CD4-positive, alpha-beta T cell treated with Interleukin-15 for 4 hours (primary cell): ENCODE measurements around the gene GPR157.
"Not testable (repeated sequence)": the region's sequence is repeated elsewhere in the genome, so short reads cannot be mapped to it uniquely, and the experiment has no call there.

Source experiments
- DNase-seq: peaks from one replicate; pipeline ENCODE4 v3.0.0-alpha.2; 2020; ENCODE audit warnings: low spot score

GPR157 gene

DNA sequence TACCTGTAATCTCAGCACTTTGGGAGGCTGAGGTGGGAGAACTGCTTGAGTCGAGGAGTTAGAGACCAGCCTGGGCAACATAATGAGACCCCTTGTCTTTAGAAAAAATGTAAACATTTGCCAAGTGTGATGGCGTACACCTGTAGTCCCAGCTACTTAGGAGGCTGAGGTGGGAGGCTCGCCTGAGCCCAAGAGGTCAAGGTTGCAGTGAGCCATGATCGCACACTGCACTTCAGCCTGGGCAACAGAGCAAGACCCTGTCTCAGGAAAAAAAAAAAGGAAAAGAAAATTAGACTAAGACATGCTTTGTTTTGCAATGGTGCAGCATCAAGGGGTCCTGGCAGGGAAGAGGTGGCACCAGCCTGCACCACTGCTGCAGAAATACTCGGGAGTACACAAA lies 16.8 kb upstream of the GPR157 start:
- no peak for DNase-seq

DNA sequence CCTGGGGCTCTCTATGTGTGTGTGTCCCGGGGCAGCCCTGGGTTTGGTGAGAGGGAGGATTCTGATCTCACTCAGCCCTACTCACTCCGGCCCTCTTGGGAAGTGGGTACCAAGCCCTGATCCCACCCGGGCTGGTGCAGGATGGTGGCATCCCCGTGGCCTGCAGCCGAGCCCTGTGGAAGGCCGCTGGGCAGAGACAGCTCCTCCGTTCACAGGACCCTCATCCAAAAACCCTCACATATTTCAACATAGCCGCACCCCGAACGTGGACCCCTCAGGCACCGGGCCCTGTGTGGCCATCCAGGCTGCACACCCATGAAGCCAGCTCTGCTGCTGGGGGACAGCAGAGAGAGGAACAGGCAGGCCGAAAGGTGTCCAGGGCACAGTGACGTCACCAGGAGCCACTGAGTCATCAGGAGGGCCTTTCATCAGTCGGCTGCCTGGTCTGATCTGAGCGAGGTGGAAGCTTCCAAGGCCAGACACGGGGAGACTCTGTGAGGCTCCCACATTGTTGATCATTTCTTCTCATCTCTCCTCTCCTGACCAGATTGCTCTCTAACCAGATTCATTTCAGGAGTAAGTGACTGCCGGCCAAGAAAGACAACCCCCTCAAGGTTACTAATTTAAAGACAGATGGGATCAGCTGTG lies 16.2 kb upstream of the GPR157 start:
- no peak for DNase-seq

DNA sequence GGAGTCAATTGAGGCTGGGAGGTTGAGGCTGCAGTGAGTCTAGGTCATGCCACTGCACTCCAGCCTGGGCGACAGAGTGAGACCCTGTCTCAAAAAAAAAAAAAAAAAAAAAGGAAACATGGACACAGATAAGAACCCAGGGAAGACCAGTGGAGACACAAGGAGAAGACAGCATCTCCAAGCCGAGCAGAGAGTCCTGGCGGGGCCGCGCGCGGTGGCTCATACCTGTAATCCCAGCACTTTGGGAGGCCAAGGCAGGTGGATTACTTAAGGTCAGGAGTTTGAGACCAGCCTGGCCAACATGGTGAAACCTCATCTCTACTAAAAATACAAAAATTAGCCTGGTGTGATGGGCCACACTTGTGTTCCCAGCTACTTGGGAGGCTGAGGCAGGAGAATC lies 15.6 kb upstream of the GPR157 start:
- not testable (repeated sequence) for DNase-seq

DNA sequence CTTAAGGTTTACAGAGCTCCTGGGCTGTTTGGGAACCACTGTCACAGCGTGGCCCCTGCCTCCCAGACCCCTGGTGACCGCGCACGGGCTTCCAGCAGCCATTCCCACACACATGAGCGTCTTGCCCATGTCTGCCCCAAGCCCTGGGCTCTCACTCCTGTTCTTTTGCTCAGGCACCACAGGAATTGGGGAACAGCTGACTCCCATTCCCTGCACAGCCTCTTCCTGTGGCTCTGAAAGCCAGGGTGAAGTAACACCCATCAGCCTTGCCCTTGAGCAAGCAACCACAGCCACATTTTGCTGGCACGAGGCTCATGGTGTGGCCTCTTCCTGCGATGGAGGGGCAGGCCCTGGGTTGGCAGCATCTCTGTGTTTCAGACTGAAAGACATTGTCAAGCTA lies 14.3 kb upstream of the GPR157 start:
- no peak for DNase-seq

DNA sequence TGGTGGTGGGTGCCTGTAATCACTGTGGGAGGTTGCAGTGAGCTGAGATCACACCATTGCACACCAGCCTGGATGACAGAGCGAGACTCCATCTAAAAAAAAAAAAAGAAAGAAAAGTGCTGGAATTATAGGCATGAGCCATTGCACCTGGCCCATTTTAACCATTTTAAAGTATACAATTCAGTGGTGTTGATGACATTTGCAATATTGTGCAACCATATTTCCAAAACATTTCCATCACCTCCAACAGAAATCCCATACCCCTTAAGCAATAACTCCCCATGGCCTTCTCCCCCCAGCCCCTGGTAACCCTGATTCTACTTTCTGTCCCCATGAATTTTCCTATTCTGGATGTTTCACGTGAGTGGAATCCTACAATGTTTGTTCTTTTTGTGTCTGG lies 11.0 kb upstream of the GPR157 start:
- no peak for DNase-seq

DNA sequence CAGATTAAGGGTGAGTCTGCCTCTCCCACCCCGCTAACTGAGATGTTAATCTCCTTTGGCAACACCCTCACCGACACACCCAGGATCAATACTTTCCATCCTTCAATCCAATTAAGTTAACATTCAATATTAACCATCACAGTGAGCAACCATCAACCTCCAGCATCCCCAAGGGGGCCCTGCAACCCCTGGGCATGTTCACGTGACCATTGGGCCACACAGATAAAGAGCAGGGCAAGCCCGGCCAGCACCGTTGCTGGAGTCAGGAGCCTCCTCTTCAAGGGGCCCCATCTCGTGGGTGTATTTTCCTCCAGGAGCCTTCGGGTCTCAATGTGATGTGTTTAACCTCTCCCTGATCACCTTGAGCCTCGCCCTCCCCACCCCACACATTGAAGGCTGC lies 8.0 kb upstream of the GPR157 start:
- DNase-seq = no peak

DNA sequence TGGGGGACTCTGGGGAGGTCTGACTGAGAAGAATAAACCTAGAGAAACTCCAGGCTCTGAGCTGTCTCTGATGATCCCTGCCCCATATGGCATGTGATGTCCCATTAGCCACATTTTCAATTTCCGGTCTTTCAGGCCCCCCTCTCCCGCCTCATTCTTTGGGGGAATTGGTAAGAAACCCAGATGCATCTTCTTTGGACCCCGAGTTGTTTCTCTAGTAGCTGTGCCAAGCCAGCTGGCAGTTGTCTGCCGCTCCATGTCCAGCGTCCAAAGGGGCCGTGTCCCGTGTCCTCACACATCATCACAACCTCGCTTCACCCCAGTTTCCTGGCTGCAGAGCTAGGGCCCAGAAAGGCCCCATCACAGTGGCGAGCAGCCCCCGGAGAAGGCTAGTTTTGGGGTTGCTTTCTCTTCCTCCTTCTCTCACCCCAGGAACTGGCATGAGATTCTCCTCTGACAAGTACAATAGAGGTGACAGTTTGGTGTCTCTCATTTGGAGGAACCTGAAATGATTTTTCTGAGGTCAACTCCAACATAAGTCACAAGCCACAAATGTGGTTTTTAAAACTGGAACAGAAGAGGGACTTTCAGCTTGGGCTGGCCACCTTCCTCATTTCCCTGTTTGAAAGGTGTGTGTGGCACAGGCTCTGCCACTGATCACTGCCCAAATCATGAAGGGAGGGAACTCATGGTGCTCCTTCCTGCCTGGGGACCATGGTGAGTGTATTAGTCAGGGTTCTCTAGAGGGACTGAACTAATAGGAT lies 6.4 kb upstream of the GPR157 start:
- DNase-seq = no peak

DNA sequence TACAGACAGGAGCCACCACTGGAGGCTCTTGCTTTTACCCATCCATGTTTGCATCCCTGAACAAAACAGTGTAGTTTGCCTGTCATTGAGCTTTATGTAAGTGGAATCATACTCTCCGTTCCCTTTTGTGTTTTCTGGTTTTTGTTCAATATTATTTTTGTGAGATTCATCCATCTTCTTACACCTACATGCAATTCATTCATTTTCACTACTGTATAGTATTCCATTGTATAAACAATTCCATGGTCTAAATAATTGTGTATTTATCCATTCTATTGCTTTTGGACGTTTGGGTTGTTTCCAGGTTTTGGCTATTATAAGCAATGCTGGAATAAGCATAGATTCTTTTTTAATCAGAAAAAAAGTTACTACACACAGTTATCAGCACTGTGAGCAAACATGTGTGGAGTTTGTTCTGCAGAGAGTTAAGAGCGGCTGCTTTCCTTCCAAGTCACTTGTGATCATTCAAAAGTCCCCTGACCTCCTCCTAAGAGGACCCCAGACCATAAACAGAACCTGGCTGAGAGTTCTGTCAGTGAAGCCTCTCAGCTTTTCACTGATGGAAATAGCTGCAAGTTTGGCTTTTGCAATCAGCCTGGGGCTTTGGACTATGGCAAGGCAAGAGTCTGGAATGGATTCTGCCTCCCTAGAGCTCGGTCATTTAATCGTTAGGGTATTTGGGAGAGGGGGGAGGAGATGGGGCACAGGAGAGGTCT lies 5.1 kb upstream of the GPR157 start:
- no peak for DNase-seq

DNA sequence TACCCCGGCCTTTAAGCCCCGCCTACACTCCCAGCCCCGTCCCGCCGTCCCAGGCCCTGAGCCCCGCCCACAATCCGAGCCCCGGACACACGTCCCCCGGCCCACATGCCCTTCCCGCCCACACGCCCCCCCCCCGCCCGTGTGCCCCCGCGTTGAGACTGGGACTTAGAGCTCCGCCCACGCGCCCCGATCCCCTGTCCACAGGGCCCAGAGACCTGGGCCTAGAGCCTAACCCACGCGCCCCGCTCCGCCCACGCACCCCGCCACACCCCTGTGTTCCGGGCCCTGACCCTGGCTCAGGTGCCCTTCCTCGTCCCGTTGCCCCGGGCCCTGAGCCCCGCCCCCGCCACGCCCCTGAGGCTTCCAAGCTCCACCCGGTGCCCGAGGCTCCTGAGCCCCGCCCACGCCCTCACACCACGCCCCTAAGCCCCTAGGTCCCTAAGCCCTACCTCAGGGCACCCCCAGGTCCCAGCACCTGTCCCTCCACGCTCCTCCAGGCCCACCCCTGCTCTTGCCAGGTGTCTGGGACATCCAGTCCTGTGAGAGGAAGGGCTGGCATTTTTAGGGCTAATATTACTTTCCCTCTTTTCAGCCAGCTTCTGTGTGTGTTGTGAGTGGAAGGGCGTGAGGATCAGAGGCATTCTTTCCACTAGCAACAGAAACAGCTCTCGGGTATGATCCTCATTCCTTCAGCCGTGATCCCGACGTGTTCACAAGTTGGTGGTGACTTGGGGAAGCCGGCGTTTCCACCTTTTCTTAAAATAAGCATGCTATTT lies 552 bp upstream of the GPR157 start:
- peak; percentile 85 for DNase-seq

DNA sequence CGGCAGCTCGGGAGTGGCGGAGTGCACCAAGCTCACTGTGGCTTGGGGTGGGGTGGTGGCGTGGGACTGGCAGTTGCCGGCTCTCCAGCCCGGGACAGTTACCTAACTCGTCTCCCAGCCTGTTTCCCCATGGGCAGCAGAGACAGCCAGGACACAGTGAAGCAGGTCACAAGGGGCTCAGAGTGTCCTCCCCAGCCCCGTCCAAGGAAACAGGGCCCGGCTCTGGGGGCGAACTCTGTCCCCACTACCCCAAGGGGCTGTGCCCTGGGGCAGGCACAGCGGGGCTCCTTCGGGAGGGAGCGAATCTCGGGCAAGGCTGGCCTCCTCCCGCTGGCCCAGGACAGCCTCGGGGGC lies 759 bp downstream of the GPR157 start:
- DNase-seq = no peak

DNA sequence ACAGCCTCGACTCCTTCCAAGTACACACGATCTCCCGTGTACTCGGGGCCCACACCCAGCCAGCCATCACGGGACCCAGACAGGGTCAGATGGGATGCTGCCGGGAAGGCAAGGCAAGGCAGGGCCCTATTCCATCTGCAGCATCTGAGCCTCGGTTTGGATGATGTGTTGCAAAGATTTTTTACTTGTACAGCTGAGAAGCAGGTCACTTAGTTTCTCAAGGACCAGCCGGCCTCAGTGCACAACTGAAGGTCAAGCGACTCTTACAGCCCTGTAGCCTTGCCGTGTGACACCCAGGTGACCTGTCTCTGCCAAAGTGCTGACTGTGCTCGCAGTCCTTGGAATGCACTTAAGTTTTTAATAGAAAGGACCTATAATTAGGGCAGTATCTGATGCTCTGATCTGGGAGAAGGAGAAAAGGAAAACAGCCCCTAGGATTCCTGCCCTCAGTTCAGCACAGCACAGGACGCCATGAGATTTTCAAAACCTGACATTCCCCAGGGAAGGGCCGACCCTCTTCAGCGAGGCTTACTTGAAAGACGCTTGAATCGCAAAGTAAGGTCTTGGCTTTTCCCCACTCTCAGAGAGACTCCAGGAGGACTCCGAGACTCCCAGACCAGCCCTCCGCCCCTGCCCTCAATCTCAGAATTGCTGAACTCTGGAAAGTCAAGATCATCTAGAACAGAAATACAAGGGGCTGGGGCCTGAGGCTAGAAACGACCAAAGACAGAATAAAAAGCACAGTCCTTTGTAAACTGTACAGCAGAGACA lies 1.3 kb downstream of the GPR157 start:
- DNase-seq = no peak

DNA sequence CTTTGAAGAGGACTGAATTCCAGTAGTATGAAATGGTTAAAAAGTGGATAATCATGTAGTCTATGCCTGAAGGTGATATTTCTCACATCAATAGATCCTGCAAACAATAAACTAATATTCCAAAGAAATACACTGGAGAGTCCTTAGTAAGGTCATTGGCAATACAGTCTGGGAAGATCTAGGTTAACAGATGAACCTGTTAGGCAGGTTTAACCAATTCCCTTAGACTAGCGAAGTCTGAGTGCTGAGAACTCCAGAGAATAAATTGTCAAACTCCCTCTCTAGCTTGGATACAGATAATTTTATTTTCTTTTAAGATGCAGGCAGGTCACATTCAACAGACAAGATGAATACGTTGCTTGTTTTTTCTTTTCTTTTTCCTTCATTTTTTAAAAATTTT lies 2.4 kb downstream of the GPR157 start:
- no peak for DNase-seq

DNA sequence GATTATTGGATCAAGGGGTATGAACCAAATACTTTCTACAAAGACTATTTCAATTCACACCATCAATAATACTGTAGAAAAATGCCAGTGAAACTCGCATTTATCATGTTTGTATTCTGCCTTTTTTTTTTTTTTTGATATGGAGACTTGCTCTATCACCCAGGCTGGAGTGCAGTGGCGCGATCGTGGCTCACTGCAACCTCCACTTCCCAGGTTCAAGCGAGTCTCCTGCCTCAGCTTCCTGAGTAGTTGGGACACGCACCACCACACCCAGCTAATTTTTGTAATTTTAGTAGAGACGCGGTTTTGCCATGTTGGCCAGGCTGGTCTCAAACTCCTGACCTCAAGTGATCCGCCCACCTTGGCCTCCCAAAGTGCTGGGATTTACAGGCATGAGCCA lies 3.1 kb downstream of the GPR157 start:
- DNase-seq = not testable (repeated sequence)

DNA sequence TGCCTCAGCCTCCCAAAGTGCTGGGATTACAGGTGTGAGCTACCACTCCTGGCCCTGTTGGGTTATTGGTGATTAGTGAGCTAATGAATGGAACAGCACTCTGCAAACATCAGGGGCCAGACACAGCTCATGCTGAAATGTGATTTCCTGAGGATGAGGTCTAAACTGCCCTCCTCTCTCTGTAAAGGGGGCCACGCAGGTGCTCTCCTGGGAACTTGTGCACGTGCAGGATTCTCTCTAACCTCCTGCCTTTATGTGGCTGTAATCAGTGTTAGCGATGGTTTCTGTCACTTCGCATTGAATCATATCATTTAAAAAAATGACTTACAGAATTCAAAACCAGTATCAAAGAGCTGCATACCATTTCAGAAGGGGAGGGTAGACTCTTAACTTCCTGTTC lies 3.6 kb downstream of the GPR157 start:
- DNase-seq = no peak

DNA sequence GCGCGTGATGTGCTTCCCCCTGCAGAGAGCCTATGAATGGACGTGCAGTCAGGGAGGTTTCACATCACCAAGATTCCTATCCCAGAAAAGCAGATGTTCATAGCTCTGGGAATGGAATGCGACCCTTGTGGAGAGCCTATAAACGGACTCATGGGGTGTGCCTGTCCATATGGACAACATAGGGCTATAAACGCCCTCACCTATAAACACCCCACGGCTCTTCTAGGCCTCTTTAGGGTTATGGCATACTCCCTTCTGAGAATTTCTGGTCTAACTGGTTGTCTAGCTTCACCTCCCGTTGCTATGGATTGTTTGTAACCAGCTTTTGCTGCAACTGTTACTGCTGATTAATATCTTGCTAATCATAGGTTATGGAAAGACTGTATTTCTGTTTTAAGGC lies 4.5 kb downstream of the GPR157 start:
- DNase-seq = not testable (repeated sequence)

DNA sequence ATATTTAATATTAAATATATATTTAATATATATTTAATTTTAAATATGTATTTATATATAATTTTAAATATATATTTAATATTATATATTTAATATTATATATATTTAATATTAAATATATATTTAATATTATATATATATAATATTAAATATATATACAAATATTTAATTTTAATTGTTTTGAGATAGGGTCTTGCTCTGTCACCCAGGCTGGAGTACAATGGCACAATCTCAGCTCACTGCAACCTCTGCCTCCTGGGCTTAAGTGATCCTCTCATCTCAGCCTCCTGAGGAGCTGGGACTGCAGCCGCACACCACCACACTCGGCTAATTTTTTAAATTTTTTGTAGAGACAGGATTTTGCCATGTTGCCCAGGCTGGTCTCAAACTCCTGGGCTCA lies 5.2 kb downstream of the GPR157 start:
- not testable (repeated sequence) for DNase-seq

DNA sequence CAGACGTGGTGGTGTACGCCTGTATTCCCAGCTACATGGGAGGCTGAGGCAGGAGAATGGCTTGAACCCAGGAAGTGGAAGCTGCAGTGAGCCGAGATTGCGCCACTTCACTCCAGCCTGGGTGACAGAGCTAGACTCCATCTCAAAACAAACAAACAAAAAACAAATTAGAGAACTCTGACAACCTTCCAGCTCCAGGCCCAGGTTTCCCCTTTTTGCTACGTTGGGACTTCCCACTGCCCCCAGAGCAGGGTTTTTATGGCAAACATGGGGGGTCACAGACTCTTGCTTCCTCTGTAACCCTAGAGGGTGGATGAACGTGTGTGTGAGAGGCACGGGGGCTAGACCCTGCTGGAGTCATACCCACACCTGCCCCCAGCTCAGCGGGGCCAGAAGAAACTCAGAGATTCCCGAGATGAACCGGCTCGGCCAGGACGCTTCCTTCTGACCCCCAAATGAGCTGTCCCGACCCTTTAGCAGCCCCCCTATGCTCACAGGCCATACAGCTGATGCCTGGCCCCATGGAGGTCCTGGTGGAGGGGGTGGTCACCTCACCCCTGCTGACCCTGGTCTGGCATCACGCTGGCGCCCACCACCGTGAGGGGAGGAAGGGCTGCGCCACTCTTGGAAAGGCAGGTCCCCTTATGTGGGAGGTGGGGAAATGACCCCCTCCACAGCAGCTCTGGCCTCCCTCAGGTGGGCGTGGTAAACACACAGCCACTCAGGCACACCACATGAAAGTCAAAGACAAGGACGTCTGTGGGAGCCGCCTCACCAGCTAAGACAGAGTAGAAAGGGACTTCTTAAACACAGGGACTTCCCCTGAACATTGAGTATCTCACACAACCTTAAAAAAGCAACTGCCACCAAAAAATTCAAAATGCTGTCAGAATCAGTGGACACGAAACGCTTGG lies 7.1 kb downstream of the GPR157 start:
- peak; percentile 28 for DNase-seq

DNA sequence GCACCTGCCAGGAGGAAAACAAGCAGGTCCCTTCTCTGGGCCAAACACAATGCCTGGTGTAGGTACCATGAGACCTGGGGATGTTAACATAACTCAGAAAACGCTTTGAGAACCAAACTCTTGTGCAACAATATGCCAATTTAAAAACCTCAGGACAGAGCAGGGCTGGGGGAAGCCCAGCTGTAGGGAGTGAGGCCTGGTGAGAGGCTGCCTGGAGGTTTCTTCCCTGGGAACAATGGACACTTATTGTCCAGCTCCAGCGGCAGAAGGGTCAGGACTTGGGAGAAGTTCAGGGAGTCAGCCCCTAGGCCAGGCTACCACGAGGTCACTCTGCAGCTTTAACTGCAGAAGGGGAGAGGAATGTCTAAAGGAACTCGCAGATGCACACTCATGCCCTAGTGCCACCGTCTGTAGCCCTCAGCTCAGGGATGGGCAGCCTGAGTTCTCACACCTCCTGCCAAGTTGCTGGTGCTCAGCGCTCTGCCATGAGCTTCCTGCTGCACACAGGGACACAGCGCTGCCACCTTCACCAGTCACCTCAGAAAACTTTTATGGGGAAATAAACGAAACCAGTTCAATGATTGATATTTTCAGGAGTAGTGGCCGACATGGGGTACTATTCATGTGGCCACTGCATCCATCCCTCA lies 8.5 kb downstream of the GPR157 start:
- DNase-seq = no peak

DNA sequence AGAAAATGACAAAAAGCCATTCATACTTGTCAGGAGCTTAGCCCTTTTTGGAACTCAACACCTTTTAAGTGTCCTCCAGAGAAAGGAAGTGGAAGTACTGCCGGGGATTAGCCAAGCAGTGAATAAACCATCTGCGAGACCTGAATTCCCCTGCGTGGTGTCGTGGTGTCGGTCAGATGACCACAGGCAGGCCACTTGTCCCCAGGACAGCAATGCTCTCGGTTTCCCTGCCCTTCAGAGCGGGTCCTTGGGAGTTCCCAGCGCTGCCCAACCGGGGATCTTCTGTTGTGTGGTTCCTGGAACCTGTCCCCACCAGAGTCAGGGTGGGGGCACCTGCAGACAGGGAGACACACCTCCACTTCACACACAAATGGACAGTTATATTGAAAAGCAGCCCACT lies 9.2 kb downstream of the GPR157 start:
- no peak for DNase-seq

DNA sequence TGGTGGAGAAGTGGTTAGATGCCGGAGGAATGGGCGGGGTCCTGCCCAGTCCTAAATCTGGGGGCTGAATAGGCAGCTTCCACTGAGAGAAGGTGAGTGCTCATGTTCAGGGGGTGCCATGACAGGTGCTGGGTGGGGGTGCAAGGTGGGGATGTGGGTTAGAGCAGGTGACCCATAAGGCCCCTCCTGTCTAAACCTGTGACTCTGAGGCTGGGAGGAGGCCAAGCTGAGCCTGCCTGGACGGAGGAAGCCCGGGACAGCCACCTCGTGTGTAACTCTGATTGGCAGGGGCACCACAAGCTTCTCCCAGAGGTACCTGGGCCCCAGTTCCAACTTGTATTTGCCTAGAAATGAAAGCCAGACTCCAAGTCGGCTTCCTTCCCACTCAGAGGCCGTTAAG lies 10.7 kb downstream of the GPR157 start:
- no peak for DNase-seq
